ENCODE results near the gene TNFRSF4. TPM values are rescaled to one million over a fixed set of nuclear protein-coding genes. Genes with fewer than 3 reads are reported as not detected.

The TNFRSF4 gene
- total and polyA plus RNA-seq, 2 of the 13 experiments (the other 11 are each of a cell fraction or from before 2014, with no cell fraction given) = not detected

GRCh38 chr1:1165900-1166421, 48.0 kb downstream of the TNFRSF4 start (continued):
- no peak for TF ChIP-seq ARID4A (CRISPR knock-in tag; IDR thresholded peaks at IDR 0.05; ENCODE audit: borderline replicate concordance)
- TF ChIP-seq ZNF547 (CRISPR knock-in tag; IDR thresholded peaks at IDR 0.05) = no peak
- no peak for TF ChIP-seq ZNF556 (CRISPR knock-in tag; IDR thresholded peaks at IDR 0.05; ENCODE audit: borderline replicate concordance)
- TF ChIP-seq ATF5 (CRISPR knock-in tag; IDR thresholded peaks at IDR 0.05; ENCODE audit: low read depth) = no peak
- TF ChIP-seq SP5 (CRISPR knock-in tag; IDR thresholded peaks at IDR 0.05; ENCODE audit: borderline replicate concordance, low read depth) = peak; percentile 17; the same call in 1 of the 2 replicates
- no peak for TF ChIP-seq ELK4 (CRISPR knock-in tag; IDR thresholded peaks at IDR 0.05; ENCODE audit: borderline replicate concordance)
- no peak for TF ChIP-seq PAWR (CRISPR knock-in tag; IDR thresholded peaks at IDR 0.05; ENCODE audit: borderline replicate concordance)
- TF ChIP-seq HIC2 (CRISPR knock-in tag; IDR thresholded peaks at IDR 0.05; ENCODE audit: low read depth) = peak; percentile 41; the same call in 1 of the 2 replicates
- peak; percentile 41; the same call in 1 of the 2 replicates for TF ChIP-seq ZFX (CRISPR knock-in tag; IDR thresholded peaks at IDR 0.05; ENCODE audit: low read depth)
- no peak for TF ChIP-seq ZSCAN25 (CRISPR knock-in tag; IDR thresholded peaks at IDR 0.05)
- TF ChIP-seq NFRKB (IDR thresholded peaks at IDR 0.05) = no peak
- no peak for TF ChIP-seq ZNF350 (CRISPR knock-in tag; IDR thresholded peaks at IDR 0.05; ENCODE audit: borderline replicate concordance, low read depth)
- TF ChIP-seq ELF3 (CRISPR knock-in tag; IDR thresholded peaks at IDR 0.05) = 0 out of 2 replicates have a peak, but pooled peaks have one; percentile 4
- no peak for TF ChIP-seq ZNF670 (CRISPR knock-in tag; IDR thresholded peaks at IDR 0.05; ENCODE audit: borderline replicate concordance)
- peak; percentile 56; the same call in 1 of the 2 replicates for TF ChIP-seq ZNF768 (CRISPR knock-in tag; IDR thresholded peaks at IDR 0.05)
- TF ChIP-seq RORA (CRISPR knock-in tag; IDR thresholded peaks at IDR 0.05) = no peak
- peak; percentile 64 for TF ChIP-seq HNRNPK (IDR thresholded peaks at IDR 0.05; ENCODE audit: low read depth, low read length, poor library complexity, severe bottlenecking)
- TF ChIP-seq DMAP1 (CRISPR knock-in tag; IDR thresholded peaks at IDR 0.05) = peak; percentile 37; the same call in 1 of the 2 replicates
- TF ChIP-seq TMF1 (CRISPR knock-in tag; IDR thresholded peaks at IDR 0.05; ENCODE audit: low read depth) = peak; percentile 13; the same call in 1 of the 2 replicates
- no peak for TF ChIP-seq ZNF30 (CRISPR knock-in tag; IDR thresholded peaks at IDR 0.05)
- no peak for TF ChIP-seq ZFP82 (CRISPR knock-in tag; IDR thresholded peaks at IDR 0.05; ENCODE audit: borderline replicate concordance)
- TF ChIP-seq RXRA (CRISPR knock-in tag; IDR thresholded peaks at IDR 0.05) = 0 out of 2 replicates have a peak, but pooled peaks have one; percentile 18
- TF ChIP-seq ZNF816 (CRISPR knock-in tag; IDR thresholded peaks at IDR 0.05; ENCODE audit: borderline replicate concordance) = no peak
